ENCODE measurements around the gene KCNQ1.

Gene KCNQ1

GRCh38 chr11:2525166-2525861, 80.5 kb downstream of the KCNQ1 start:
- TF ChIP-seq CTCF (IDR thresholded peaks at IDR 0.05; ENCODE audit: low read depth, low read length, missing control alignments), result no peak
- H3K4me3 ChIP-seq (ENCODE audit: low read depth, low read length), result no peak overlapping the region
- no peak for DNase-seq (ENCODE audit: low read depth)
- in situ Hi-C loops (cut with HindIII; ENCODE audit: low sequenced_read_pairs), result no loop called here

- DNase-seq (ENCODE audit: low read depth), result no peak
- no peak for TF ChIP-seq CTCF (IDR thresholded peaks at IDR 0.05; ENCODE audit: low read depth, low read length, missing control alignments)
- in situ Hi-C loops (cut with HindIII; ENCODE audit: low sequenced_read_pairs), result no loop called here
- H3K4me3 ChIP-seq (ENCODE audit: low read depth, low read length), result no peak overlapping the region
These were observed 81.4 kb downstream of the KCNQ1 start for GRCh38 chr11:2525941-2526807.

- in situ Hi-C loops (cut with HindIII; ENCODE audit: low sequenced_read_pairs), result no loop called here
- H3K4me3 ChIP-seq (ENCODE audit: low read depth, low read length), result no peak overlapping the region
- no peak for TF ChIP-seq CTCF (IDR thresholded peaks at IDR 0.05; ENCODE audit: low read depth, low read length, missing control alignments)
- no peak for DNase-seq (ENCODE audit: low read depth)
These were observed 82.1 kb downstream of the KCNQ1 start for GRCh38 chr11:2526808-2527381.

GRCh38 chr11:2527621-2528291, 82.9 kb downstream of the KCNQ1 start:
- H3K4me3 ChIP-seq (ENCODE audit: low read depth, low read length), result no peak overlapping the region
- DNase-seq (ENCODE audit: low read depth), result no peak
- no peak for TF ChIP-seq CTCF (IDR thresholded peaks at IDR 0.05; ENCODE audit: low read depth, low read length, missing control alignments)
- in situ Hi-C loops (cut with HindIII; ENCODE audit: low sequenced_read_pairs), result no loop called here

- TF ChIP-seq CTCF (IDR thresholded peaks at IDR 0.05; ENCODE audit: low read depth, low read length, missing control alignments), result no peak
- in situ Hi-C loops (cut with HindIII; ENCODE audit: low sequenced_read_pairs), result no loop called here
- H3K4me3 ChIP-seq (ENCODE audit: low read depth, low read length), result no peak overlapping the region
- no peak for DNase-seq (ENCODE audit: low read depth)
These were observed 83.7 kb downstream of the KCNQ1 start for GRCh38 chr11:2528301-2529050.

All from astrocyte of the cerebellum (primary cell).